ENCODE results near the gene KCNMB2.
"Not testable (repeated sequence)": the region's sequence is repeated elsewhere in the genome, so short reads cannot be mapped to it uniquely, and the experiment has no call there.

Gene KCNMB2

GRCh38 chr3:178520451-178520850, 15.8 kb upstream of the KCNMB2 start:
- no peak for DNase-seq

GRCh38 chr3:178522200-178523052, 13.8 kb upstream of the KCNMB2 start:
- no peak for DNase-seq

GRCh38 chr3:178525251-178525650, 11.0 kb upstream of the KCNMB2 start:
- no peak for DNase-seq

GRCh38 chr3:178526291-178526690, 9.9 kb upstream of the KCNMB2 start:
- DNase-seq: no peak

GRCh38 chr3:178527981-178528380, 8.3 kb upstream of the KCNMB2 start:
- no peak for DNase-seq

- no peak for DNase-seq
These were observed 6.5 kb upstream of the KCNMB2 start for GRCh38 chr3:178529606-178530225.

GRCh38 chr3:178532476-178532875, 3.8 kb upstream of the KCNMB2 start:
- DNase-seq: no peak

- DNase-seq: no peak
These were observed 978 bp downstream of the KCNMB2 start for GRCh38 chr3:178537122-178537705.

GRCh38 chr3:178538056-178538455, 1.8 kb downstream of the KCNMB2 start:
- DNase-seq: no peak

- no peak for DNase-seq
These were observed 3.9 kb downstream of the KCNMB2 start for GRCh38 chr3:178540184-178540583.

GRCh38 chr3:178545337-178545736, 9.1 kb downstream of the KCNMB2 start:
- DNase-seq: no peak

- no peak for DNase-seq
These were observed 9.8 kb downstream of the KCNMB2 start for GRCh38 chr3:178546079-178546478.

- not testable (repeated sequence) for DNase-seq
These were observed 13.2 kb downstream of the KCNMB2 start for GRCh38 chr3:178549426-178549825.

- DNase-seq: peak; percentile 61 to 77 (median 65)
These were observed 15.7 kb downstream of the KCNMB2 start for GRCh38 chr3:178551916-178552321.

GRCh38 chr3:178558637-178559036, 22.4 kb downstream of the KCNMB2 start:
- DNase-seq: no peak

- no peak for DNase-seq
These were observed 24.5 kb downstream of the KCNMB2 start for GRCh38 chr3:178560759-178561158.

- DNase-seq: no peak
These were observed 25.0 kb downstream of the KCNMB2 start for GRCh38 chr3:178561239-178561638.

- no peak for DNase-seq
These were observed 26.1 kb downstream of the KCNMB2 start for GRCh38 chr3:178562143-178562946.

- no peak for DNase-seq
These were observed 26.7 kb downstream of the KCNMB2 start for GRCh38 chr3:178562947-178563232.

GRCh38 chr3:178567611-178568010, 31.4 kb downstream of the KCNMB2 start:
- DNase-seq: no peak

GRCh38 chr3:178568155-178568731, 32.0 kb downstream of the KCNMB2 start:
- no peak for DNase-seq

GRCh38 chr3:178568911-178569310, 32.7 kb downstream of the KCNMB2 start:
- no peak for DNase-seq

- DNase-seq: no peak
These were observed 33.6 kb downstream of the KCNMB2 start for GRCh38 chr3:178569826-178570225.

Measured in suppressor macrophage treated with lipopolysaccharide for 1 hour (primary cell).